ENCODE measurements around the gene MAPK4.

MAPK4 gene

DNA sequence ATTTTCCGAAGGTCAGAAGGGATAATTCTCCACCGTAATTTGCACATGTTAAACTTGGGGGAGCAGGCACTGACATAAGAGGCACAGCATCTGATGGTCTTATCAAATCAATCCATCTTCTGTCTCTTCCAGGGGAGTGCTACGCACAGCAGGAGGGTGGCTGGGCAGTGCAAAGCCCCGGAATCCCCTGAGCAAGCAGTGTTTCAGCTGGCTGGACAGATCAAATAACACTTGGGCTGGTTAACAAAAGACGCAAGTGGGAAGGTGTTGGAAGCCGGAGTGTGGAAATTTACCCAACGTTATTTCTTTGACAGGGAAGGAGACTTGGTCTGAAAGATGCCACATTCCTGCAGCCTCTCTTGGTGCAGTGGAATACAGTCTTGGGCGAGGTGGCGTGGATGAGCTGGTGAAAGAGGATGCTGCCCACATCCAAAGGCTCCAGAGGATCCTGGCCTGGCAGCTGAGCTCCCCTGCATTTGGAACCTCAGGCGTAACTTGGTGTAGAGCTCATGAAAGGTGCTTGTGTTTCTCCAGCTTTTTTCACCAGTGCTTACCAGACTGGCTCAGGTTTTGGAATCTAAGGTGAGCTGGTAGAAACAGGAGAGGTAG, 103.0 kb downstream of the MAPK4 start:
- TF ChIP-seq, protein P1, sequence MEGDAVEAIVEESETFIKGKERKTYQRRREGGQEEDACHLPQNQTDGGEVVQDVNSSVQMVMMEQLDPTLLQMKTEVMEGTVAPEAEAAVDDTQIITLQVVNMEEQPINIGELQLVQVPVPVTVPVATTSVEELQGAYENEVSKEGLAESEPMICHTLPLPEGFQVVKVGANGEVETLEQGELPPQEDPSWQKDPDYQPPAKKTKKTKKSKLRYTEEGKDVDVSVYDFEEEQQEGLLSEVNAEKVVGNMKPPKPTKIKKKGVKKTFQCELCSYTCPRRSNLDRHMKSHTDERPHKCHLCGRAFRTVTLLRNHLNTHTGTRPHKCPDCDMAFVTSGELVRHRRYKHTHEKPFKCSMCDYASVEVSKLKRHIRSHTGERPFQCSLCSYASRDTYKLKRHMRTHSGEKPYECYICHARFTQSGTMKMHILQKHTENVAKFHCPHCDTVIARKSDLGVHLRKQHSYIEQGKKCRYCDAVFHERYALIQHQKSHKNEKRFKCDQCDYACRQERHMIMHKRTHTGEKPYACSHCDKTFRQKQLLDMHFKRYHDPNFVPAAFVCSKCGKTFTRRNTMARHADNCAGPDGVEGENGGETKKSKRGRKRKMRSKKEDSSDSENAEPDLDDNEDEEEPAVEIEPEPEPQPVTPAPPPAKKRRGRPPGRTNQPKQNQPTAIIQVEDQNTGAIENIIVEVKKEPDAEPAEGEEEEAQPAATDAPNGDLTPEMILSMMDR (IDR thresholded peaks at IDR 0.05), result no peak

DNA sequence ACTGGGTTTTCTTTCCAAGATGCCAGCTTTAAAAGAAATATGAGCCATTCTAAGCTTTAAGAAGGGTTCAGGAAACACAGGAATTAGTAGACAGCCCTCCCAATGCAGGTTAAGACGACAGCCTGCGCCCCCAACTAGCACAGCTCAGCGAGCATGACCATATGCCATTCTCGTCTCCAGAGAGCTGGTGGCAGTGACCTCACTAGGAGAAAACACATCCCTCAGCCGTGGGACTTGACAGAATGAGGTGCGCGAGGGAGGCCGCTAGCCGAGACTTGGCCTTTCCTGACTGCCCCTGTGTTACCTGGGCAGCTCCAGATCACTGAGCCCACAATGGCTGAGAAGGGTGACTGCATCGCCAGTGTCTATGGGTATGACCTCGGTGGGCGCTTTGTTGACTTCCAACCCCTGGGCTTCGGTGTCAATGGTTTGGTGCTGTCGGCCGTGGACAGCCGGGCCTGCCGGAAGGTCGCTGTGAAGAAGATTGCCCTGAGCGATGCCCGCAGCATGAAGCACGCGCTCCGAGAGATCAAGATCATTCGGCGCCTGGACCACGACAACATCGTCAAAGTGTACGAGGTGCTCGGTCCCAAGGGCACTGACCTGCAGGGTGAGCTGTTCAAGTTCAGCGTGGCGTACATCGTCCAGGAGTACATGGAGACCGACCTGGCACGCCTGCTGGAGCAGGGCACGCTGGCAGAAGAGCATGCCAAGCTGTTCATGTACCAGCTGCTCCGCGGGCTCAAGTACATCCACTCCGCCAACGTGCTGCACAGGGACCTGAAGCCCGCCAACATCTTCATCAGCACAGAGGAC, 103.9 kb downstream of the MAPK4 start:
- TF ChIP-seq, protein P1 (IDR thresholded peaks at IDR 0.05), result no peak

DNA sequence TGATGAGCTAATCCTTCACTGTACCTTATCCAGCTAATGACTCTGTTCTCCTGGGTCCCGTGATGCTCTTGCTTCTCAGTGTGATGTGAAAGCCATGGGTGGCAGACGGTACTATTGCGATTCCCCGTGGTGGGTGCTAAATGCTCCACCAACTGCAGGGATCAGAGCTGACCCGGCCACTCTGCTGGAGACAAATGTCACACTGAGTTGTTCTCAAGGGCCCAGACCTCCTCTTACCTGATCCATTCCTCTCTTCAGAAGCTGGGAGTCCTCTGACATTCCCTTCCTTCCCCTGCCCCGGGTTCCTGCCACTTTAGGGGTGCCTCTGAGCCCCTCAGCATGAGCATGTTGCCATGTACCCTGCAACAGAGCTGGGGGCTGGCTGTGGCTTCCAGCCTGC, 105.1 kb downstream of the MAPK4 start:
- TF ChIP-seq, protein P1 (IDR thresholded peaks at IDR 0.05), result no peak

DNA sequence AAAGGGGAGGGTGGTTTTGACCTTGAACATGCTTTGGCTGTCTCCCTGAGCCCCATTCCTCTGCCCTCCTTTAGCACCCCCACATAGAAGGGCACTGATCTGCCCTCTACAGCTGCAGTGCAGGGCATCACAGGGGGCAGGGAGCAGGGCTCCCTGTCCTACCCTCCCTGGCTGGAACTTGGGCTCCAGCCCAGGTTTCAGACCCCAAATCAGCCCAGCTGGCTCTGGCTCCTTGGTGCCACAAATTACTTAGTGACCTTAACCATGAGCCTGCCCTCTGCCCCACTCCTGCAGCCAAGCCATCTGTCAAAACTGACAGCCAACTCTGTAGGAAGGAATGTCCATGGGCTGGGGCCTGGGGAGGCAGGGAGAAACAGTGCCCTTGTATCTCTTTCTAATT, 105.6 kb downstream of the MAPK4 start:
- TF ChIP-seq, protein P1 (IDR thresholded peaks at IDR 0.05), result no peak

DNA sequence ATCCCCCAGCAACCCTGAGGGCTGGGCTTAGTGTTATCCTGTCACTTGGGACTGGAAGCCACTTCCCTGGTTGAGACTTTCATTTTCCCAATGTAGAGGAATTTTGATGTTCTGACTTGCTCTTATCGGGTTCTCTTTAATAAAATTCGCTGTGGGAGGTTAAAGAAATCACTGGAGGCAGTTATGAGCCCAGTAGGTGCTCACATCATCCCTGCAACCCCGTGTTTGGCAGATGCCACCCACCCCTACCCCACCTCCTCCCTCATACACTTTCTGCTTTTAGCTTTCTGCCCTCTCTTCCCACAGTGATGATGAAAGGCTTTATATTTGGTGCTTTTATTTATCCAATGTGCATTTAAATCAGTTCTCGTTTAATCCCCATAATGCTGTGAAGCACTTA, 106.6 kb downstream of the MAPK4 start:
- TF ChIP-seq, protein P1 (IDR thresholded peaks at IDR 0.05), result no peak

DNA sequence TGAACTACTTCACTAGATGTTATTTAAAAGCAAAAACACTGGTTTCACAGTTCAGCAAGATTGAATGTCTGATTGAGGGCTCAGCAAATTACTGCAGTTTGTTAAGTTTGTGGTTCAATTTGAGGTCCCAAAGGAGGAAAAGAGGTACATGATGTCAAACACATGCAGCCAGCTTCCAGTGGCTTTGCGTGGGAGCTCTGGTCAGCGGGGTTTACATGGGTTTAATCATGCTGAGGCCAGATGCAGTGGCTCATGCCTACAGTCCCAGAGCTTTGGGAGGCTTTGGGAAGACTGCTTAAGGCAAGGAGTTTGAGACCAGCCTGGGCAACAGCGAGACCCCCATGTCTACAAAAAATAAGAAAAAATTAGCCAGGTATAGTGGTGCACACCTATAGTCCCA, 111.5 kb downstream of the MAPK4 start:
- TF ChIP-seq, protein P1 (IDR thresholded peaks at IDR 0.05), result no peak

DNA sequence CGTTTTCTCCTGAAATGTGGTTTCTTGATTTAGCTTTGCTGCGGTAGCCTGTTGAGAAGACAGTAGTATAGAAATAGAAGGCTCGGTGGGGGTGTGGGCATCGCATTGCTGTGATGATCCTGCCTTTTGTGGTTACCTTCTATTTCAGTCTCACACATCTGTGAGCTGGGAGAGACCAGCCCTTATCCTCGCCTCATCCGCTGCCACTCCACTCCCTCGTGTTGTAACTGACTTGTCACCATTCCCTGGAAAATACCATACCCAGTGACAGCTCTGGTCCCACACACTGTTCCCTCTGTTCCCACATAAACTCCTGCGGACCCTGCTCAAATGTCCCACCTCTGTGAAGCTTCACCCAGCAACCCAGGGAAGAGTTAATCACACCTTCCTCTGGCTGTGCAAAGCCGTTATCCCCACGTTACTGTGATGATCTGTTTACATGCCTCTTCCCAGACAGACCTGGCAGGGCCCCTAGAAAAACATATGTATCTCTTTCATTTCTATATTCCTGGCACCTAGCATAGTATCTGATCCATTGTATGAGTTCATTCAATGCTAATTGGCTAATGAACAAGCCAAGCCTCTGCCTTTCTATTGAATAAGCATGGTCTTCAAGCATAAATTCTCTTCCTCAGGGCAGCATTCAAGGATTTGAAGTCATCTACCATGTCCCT, 114.6 kb downstream of the MAPK4 start:
- TF ChIP-seq, protein P1 (IDR thresholded peaks at IDR 0.05), result no peak

Data from LNCAP (cell line).